Measurements from ENCODE around the gene RPS6KA5.

Gene RPS6KA5

DNA sequence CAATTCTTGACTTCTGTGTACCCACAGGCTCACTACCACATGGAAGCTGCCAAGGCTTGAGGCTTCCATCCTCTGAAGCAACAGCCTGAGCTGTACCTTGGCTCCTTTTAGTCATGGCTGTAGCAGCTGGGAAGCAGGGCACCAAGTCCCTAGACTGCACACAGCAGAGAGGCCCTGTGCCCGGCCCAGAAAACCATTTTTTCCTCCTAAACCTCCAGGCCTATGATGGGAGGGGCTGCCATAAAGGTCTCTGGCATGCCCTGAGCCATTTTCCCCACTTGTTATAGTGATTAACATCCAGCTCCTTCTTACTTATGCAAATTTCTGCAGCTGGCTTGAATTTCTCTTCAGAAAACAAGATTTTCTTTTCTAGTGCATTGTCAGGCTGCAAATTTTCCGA, 121.8 kb downstream of the RPS6KA5 start:
- no peak for DNase-seq (ENCODE audit: low spot score)

DNA sequence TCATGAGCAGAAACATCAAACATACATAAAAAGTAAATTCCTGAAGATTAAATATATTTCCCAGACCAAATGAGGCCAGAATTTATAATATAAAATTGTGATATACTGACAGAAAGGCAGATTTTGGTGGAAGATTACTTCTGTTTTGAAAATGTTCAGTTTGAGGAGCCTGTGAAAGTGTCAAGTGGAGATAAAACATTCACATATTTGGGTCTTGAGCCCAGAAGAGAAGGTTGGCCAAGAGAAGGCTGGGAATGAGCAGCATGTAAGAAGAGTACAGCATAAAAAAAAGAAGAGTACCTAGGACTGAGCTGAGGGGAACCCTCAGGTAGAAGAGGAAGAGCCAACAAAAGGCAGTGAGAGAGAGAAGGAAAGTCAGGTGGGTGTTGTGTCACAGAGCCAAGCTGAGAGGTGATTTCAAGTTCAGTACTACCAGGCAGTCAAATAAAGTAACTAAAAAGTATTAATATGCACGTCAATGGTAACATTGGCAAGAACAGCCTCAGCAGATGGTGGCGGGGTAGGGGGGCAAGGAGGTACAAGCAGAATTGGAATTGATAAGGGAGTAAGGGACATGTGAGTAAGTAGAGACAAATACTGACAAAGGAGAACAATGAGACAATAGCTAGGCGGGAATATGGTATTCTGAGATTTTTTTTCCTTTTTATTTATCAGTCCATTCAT, 123.5 kb downstream of the RPS6KA5 start:
- DNase-seq (ENCODE audit: low spot score): no peak

- DNase-seq (ENCODE audit: low spot score): no peak
These were observed 135.7 kb downstream of the RPS6KA5 start for GRCh38 chr14:90924621-90925340.

- no peak for DNase-seq (ENCODE audit: low spot score)
These were observed 138.3 kb downstream of the RPS6KA5 start for GRCh38 chr14:90922141-90922540.

DNA sequence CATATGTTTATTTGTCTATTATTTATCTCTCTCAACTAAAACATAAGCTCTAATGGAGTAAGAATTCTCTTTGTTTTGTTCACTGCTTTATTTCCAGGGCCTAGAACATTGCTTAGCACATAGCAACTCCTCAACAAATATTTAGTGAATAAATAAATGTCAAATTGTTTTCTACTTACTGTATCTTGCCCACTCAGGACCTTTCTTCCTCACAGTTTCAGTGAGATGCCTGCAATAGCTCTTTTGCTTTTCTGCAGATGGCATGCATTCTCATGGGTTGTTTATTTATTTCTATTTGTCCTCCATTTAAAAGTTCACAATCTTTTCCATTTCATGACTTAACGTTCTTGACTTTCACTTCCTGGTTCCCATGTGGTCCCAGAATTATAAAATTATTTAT, 149.3 kb downstream of the RPS6KA5 start:
- no peak for DNase-seq (ENCODE audit: low spot score)

DNA sequence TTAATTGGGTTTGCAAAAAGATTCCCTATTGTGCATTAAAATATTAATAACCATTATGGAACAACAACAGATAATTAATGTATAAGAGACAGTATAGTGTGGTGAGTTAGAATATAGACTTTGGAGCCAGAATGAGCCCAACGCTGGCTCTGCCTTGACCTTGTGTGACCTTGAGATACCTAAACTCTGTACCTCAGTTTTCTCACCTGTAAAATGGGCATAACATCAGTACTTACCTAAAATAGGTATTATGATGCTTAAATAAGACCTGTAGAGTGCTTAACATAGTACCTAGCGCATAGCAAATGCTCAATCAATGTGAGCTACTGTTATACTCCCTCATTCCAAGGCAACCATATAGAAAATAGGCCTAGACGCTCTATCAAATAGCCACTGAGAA, 153.3 kb downstream of the RPS6KA5 start:
- DNase-seq (ENCODE audit: low spot score): no peak

DNA sequence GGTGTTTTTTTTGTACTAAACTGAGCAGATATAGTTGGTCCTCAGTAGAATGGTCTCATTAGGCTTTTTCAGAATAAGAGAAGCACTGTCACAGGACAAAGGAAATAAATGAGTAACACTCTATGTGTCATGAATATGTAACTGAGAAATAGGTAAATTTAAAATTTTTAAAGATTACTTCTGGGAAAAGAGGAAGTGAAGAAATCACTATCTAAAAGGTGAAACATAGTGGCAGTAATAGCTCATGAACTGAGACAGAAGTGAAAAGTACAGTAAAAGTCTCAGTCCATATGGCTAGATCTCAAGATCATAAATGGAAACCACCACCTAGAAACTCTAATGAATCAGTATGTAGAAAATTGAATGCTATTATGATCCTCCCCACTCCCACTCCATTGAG, 154.9 kb downstream of the RPS6KA5 start:
- no peak for DNase-seq (ENCODE audit: low spot score)

- DNase-seq (ENCODE audit: low spot score): peak; percentile 71
These were observed 157.3 kb downstream of the RPS6KA5 start for GRCh38 chr14:90903101-90903500.

GRCh38 chr14:90900476-90901083, 159.9 kb downstream of the RPS6KA5 start:
- no peak for DNase-seq (ENCODE audit: low spot score)

DNA sequence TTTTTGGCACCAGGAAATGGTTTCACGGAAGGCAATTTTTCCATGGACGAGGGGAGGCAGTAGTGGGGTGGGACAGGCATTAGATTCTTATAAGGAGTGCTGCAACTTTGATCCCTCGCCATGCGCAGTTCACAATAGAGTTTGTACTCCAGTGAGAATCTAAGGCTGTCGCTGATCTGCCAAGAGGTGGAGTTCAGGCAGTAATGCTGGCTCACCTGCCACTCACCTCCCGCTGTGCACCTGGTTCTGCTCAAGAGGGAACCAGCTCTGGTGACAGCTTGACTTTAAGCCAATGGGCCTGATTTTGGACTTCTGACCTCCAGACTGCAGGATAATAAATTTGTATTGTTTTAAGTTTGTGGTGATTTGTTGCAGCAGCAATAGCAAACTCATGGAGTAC, 163.4 kb downstream of the RPS6KA5 start:
- DNase-seq (ENCODE audit: low spot score): no peak

DNA sequence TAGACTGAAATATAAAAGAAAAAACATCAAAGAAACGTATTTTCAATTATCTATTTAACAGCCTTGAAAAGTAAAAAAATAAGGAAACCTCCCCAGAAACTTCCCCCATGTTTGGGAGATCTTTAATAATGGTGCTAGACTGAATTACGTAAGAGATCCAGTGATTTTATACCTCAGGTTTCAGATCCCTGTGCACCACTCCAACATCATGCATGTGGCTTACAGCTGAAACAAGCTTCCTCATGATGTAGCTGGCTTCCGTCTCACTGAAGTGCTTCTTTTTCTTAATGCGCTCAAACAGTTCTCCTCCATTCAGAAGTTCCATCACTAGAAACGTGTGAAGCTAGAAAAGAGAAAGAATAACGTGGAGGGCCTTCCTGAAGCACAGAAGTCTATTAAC, 166.2 kb downstream of the RPS6KA5 start:
- DNase-seq (ENCODE audit: low spot score): no peak

DNA sequence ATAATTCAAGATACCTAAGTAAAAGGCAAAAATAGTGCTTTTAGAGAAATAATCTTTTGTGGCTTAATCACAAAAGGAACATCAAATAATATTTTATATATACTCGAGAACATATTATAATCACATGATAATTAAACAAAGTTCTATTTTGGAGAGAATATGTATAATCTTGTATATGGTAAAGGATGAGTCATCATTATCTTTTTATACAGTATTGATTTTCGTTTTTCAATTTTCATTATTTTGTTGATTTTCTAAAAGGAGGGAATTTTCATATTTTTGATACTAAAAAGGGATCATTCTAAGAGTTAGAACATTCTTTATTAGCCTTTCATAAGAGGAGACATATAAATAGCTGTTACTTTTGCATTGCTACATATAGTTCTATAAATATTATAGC, 166.9 kb downstream of the RPS6KA5 start:
- DNase-seq (ENCODE audit: low spot score): no peak

GRCh38 chr14:90892970-90893369, 167.5 kb downstream of the RPS6KA5 start:
- DNase-seq (ENCODE audit: low spot score): no peak

- no peak for DNase-seq (ENCODE audit: low spot score)
These were observed 169.1 kb downstream of the RPS6KA5 start for GRCh38 chr14:90891326-90891725.

DNA sequence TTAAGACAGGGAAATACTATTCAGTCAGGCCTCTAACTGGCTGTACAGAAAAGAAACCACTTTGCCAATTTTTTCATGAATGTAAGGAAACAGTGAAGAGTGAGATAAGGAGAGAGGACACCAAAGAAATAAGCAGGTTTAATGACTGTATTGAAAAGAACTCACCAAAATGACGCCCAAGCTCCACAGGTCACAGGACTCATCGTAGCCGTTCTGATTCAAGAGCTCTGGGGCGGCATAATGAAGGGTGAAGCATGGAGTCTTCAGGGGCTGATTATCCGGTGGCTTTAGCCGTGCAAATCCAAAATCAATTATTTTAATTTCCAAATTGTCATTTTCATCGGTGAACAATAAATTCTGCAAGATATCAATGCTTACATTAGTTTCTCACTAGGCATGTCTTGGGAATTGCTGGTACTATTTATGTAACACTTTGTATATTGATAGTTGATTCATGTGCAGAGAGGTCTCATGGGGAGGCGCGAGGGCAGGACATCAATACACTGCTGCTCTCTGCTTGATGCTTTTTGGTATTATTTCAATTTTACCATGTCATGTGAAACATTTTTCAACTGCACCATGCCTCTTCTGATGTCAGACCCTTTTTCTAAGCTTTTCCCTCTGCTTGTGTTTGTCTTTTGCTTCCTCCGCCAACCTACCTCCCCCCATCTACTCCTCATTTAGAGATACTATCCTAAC, 170.0 kb downstream of the RPS6KA5 start:
- no peak for DNase-seq (ENCODE audit: low spot score)

DNA sequence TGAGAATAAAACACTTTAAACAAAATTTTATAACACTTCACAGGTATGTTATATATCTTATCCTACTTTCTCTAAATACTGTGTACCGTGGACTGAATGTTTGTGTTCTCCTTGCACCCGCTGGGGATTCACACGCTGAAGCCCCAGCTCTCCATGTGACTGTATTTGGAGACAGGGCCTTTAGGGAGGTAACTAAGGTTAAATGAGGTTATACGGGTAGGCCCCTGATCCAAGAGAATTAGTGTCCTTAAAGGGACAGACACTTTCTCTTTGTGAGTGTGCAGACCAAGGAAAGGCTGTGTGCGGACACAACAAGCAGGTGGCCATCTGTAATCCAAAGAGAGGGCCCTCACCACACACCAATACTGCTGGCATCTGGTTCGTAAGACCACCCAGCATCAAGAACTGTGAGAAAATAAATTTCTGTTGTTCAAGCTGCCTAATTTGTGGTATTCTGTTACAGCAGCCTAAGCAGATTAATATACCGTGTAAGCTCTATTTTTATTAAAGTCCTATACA, 174.1 kb downstream of the RPS6KA5 start:
- no peak for DNase-seq (ENCODE audit: low spot score)

DNA sequence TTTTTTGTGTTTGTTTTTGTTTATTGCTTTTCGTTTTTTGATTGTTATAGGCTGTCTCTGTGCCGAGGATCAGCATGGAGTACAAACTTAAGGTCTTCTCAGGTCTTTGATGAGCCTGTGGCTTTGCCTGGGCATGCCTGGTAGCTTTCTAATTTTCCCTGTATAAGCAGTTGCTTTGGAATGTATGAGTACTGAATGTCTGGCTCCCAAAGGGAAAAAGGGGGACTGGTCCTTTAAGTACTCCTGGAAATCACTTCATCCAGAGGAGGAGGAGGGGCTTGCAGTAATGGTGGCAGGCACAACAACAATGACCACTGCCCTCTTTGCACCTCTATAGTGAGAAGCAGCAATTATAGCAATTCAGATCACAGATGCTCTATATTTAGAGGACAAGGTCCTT, 176.7 kb downstream of the RPS6KA5 start:
- DNase-seq (ENCODE audit: low spot score): no peak

DNA sequence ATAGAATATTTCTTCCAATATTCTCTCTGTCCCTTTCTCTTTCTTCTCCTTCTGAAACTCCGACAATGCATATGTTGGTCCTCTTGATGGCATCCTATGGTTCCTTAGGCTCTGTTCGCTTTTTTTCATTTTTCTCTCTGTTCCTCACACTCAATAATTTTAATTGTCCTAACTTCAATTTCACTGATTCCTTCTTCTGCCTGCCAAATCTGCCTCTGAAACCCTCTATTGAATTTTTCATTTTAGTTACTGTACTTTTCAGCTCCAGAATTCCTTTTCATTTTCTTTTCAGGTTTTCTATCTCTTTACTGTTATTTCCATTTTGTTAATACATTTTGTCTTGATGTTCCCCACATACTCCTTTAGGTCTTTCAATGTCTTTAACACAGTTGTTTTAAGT, 177.2 kb downstream of the RPS6KA5 start:
- DNase-seq (ENCODE audit: low spot score): no peak

- no peak for DNase-seq (ENCODE audit: low spot score)
These were observed 180.2 kb downstream of the RPS6KA5 start for GRCh38 chr14:90880282-90880681.

- no peak for DNase-seq (ENCODE audit: low spot score)
These were observed 185.8 kb downstream of the RPS6KA5 start for GRCh38 chr14:90874599-90874998.

DNA sequence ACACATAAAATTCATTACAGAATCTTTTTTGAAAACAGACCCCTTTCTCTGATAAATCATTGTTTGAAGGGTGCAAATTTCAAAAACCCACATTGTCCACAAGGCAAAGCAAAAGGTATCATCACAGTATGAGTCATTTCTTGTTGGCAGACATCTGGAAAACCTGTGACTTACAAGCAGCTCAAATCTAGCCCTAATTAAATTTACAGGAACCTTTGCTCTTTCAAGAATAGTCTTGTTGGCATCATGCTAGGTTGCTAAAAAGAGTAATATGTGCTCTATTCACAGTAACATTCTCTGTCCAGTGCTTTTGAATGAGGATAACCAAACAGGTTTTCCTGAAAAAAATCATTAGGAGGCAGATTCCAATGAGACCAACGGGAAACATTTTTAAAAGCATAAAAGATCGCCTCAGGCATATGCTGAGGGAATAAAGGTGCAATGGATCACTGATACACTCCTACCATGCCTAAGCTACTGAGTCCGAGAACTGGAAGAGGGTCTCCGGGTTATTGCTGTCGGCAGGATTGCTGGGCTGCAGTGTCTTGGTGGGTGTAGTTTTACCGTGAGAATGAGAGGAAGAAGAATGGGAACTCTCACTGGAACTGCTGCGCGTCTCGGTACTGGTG, 188.7 kb downstream of the RPS6KA5 start:
- no peak for DNase-seq (ENCODE audit: low spot score)

DNA sequence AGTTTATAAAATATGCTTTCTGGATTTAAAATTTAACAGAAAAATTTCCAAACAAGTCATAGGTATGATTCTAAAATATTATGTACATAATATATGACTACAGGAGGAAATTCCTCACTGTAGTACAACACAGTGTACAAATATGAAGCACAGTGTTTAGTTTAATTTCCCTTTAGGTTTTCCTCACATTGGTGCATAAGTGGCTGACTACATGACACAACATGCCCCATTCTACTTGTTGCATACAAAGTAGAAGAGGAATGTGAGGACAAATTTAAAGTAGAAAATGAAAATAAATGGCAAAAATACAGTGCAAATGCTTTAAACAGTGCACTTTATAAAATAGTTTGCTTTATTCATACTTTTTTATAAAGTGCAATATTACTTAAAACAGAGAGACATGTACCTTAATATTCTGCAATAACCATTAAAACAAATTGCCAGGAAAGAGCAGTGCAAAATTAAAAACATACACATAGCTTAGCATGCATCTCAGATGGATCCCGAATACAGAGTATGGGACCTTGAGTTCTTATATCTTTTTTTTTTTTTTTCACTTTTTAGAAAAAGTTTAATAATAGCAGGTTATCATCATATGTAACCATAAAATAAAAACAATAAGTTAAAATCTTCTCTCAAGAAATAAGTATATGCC, 189.4 kb downstream of the RPS6KA5 start:
- no peak for DNase-seq (ENCODE audit: low spot score)
